GM18511 (cell line): ENCODE results near the gene PLXNA1.

Experiments
- ATAC-seq: cut with Tn5 transposase; IDR thresholded peaks from one replicate; pipeline ENCODE4 v1.9.1; 2021; ENCODE audit warnings: mild to moderate bottlenecking, moderate library complexity; ENCODE audit not compliant: unreplicated experiment

The PLXNA1 gene

DNA sequence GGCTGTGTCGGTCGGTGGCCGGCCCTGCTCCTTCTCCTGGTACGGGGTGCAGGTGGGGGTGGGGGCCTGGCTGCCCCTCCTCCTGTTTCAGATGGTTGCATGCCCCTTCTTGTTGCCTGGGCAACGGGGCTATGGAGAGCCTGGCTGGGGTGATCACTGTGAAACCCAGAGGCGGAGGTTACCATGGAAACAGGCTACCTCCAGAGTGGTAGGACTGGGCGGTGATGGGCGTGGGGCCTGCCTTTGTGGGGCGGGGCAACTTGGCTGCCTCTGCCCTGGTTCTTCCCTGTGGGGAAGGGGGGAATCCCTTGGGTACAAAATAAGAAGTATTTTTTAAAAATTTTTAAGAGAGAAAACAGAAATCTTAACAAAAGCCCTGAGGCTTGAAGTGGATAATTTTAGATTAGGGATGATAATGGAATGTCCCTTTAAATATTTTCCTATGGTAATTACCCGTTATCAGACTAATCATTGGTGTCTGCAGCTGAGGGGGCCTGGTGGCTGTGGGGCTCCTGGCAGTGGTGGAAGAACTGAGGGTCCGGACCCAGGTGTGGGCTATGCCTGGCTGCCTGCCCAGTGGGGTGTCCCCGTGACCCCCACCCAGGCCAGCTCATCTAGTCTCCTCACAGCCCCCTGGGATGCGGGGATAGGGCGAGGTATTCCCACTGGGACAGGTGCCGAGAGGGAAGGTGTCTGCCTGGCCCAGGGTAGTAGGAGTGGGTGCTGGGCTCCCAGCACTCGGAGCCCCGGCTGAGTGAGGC lies 32.5 kb downstream of the PLXNA1 start:
- peak; percentile 85 for ATAC-seq

GRCh38 chr3:127016043-127016343 lies 33.1 kb downstream of the PLXNA1 start:
- no peak for ATAC-seq

DNA sequence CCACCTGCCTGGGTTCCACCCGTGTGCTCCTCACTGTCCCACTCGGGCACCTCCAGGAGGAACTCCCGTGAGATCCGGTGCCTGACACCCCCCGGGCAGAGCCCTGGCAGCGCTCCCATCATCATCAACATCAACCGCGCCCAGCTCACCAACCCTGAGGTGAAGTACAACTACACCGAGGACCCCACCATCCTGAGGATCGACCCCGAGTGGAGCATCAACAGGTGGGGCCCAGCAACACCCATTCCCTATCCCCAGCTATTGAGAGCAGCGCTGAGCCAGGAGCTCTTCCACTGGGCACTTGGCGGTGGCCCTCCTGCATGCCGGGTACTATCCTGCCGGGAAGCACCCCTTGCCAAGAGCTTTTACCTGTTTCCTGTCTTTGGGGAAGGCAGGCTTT lies 33.5 kb downstream of the PLXNA1 start:
- ATAC-seq = no peak

DNA sequence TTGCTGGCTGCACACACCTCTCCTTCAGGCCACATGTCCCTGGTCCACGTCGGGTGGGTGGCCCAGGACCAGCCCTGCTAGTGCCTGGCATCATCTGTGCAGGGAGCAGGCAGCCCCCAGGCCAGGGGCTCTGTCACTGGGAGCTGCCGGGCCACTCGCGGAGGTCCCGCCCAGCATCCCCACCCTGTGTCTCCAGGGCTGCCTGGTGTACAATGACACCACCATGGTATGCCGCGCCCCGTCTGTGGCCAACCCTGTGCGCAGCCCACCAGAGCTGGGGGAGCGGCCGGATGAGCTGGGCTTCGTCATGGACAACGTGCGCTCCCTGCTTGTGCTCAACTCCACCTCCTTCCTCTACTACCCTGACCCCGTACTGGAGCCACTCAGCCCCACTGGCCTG lies 34.3 kb downstream of the PLXNA1 start:
- ATAC-seq = no peak

DNA sequence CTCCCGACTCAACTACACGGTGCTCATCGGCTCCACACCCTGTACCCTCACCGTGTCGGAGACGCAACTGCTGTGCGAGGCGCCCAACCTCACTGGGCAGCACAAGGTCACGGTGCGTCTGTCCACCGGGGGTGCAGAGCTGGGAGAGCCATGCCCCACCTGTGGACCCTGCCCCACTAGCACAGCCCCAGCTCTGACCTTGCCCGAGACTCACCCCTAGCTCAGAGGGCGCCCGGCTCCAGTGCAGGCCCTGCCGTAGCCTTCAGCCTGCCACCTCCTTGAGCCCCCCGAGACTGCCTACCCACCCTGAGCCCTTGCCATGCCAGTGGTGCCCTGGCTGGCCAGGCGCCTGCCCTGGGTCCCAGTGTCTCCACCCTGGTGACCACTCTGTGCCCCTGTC lies 34.9 kb downstream of the PLXNA1 start:
- ATAC-seq = no peak

- no peak for ATAC-seq
Observed at GRCh38 chr3:127018306-127018828, 35.5 kb downstream of the PLXNA1 start.

DNA sequence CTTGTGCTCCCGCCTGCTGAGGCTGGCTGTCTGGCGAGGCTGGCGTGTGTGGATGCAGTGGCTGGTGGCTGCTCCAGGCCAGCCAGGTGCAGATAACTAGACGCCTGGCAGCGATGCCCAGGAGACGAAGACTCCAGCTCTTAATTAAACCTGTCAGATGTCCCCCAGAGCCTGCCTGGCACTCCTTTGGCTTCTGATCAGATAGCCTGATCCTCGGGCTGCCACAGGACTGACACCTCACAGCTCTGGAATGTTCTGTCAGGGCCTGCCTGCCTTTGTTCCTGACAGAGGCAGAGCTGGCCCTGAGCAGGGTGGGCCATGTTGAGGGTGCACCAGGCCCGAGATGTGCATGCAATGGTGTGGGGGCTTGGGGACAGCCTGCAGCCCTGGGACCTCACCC lies 36.5 kb downstream of the PLXNA1 start:
- ATAC-seq = no peak

GRCh38 chr3:127020543-127020942 lies 37.6 kb downstream of the PLXNA1 start:
- no peak for ATAC-seq

DNA sequence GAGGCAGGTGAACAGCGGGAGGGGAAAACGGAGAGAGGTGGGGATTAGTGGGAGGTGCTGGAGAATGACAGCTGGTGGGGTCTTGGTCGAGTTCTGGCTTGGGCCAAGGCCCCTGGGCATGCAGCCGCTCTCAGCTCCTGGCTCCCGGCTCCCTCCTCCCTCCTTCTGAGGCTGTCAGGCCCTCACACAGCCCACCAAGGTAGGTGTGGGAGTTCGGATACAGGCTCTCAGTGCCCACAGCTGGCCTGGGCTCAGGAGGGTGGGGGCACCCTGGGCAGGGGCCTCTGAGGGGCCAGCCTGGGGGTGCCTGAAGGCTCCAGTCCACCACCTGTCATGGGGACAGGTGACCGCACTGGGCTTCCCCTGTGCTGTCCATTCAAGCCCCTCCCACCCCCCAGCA lies 39.9 kb downstream of the PLXNA1 start:
- no peak for ATAC-seq

GRCh38 chr3:127025456-127025855 lies 42.5 kb downstream of the PLXNA1 start:
- no peak for ATAC-seq

DNA sequence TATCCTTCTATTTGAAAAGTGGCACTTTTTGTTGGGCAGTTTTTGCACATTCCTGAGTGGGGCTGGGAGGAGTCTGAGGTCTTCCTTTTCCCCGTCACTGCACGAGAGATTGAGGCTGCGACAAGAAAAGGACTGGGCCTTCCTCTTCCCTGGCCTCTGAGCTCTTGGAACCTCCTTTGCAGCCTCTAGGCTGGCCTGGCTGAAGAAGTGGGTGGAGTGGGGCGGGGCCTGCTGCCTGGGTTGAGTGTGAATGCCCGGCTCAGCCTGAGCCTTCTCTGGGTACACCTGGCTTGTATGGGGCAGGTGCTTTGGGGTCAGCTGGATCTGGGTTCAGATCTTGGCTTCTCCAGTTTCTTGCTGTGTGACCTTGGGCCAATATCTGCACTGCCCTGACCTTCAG lies 43.1 kb downstream of the PLXNA1 start:
- no peak for ATAC-seq

DNA sequence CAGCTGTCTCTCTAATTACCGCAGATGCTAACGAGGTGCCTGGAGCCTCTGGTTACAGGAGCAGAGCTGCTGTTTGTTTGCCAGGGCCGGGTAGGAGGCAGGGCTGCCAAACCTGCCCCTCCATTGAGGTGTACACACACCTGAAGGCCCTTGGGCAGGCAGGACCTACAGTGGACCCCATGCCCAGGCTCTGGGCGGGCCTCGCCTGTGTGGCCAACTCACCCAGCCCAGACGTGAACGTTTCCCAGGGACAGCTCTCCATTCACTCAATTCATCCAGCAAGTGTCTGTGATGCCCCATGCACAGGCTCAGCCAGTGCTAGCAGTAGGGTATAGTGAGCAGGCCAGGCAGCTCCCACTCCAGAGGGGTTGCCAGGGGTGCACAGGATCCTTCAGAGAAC lies 43.7 kb downstream of the PLXNA1 start:
- ATAC-seq = no peak

GRCh38 chr3:127027061-127027735 lies 44.3 kb downstream of the PLXNA1 start:
- ATAC-seq = no peak

DNA sequence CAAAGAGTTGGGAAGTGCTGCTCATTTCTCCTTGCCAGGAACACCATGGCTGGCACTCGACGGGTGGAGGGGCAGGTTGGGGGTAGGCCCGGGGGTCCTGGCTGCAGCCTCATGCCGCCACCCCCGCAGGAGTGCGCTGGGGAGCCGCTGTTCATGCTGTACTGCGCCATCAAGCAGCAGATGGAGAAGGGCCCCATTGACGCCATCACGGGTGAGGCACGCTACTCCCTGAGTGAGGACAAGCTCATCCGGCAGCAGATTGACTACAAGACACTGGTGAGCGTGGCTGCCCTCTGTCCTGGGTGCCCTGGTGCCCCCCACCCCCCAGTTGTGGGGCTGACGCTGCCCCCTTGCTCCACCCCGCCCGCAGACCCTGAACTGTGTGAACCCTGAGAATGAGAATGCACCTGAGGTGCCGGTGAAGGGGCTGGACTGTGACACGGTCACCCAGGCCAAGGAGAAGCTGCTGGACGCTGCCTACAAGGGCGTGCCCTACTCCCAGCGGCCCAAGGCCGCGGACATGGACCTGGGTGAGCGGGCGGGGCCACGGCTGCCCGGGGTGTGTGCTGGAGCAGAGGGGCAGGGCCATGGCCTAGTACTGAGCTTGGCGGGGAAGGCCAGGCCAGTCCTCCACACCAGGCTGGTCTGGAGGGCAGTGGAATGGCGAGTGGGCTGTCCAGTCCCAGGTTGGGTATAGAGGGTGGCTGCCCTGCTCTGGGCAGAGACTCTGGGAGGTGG lies 45.1 kb downstream of the PLXNA1 start:
- ATAC-seq = no peak

- ATAC-seq = no peak
Observed at GRCh38 chr3:127028781-127029657, 46.1 kb downstream of the PLXNA1 start.

DNA sequence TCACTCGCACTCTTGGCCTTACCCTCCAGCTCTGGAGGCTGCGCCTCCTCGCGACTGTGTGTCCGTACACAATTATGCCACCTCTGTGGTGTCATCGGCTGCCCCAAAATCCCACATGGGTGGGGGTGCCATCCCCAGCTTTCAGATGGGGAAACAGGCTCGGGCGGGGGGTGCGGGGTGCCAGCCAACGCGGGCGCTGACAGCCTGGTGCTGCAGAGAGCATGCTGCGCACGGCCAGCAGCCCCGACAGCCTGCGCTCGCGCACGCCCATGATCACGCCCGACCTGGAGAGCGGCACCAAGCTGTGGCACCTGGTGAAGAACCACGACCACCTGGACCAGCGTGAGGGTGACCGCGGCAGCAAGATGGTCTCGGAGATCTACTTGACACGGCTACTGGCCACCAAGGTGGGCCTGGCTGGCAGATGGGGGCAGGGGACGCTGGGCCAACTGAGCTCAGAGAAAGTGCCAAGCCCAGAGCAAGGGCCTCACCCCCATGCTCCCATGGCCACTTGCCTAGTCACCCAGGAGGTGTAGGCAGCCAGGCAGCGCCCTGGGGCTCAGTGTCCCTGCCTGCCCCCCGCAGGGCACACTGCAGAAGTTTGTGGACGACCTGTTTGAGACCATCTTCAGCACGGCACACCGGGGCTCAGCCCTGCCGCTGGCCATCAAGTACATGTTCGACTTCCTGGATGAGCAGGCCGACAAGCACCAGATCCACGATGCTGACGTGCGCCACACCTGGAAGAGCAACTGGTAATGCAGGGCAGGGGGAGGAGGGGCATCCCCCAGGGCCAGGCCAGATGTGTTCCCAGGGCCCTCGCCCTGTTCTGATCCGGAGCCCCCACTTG lies 47.0 kb downstream of the PLXNA1 start:
- ATAC-seq = no peak

GRCh38 chr3:127030508-127031412 lies 47.8 kb downstream of the PLXNA1 start:
- ATAC-seq = no peak

- ATAC-seq = no peak
Observed at GRCh38 chr3:127031413-127031810, 48.5 kb downstream of the PLXNA1 start.

DNA sequence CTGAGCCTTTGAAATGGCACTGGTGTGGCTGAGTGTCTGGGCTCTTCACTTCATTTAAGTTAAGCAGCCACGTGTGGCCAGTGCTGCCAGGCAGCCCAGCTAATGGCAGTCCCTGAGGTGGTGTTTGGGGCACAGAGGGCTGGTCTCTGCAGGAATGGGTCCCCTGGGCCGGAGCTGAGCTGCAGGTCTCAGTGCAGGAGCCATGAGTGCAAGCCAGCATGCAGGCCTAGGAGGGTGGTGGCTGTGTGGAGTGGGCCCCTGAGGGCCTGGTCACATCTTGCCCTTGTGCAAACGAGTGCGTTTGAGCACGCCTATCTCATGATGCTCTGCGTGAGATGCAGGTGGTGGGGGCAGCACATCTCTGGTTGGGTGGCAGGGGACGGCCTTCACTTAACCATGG lies 48.9 kb downstream of the PLXNA1 start:
- no peak for ATAC-seq
